Muscle of leg (tissue), 11 donors: ENCODE data around the gene FAM227B. TPM values are rescaled to one million over a fixed set of nuclear protein-coding genes. Genes with fewer than 3 reads are reported as not detected.

ENCODE experiments used
- DNase-seq: peaks from one replicate; pipeline ENCODE4 v3.0.0; 2013
- H3K27ac ChIP-seq: one replicate; pipeline ENCODE4 v1.5.1; 2013; ENCODE audit warnings: mild to moderate bottlenecking, low read length, control low read depth
- H3K27me3 ChIP-seq: one replicate; pipeline ENCODE4 v1.6.1; 2013; ENCODE audit warnings: low read length; ENCODE audit not compliant: control insufficient read depth, insufficient read depth
- H3K36me3 ChIP-seq: one replicate; pipeline ENCODE4 v1.6.1; 2013; ENCODE audit warnings: low read length; ENCODE audit not compliant: control insufficient read depth, insufficient read depth
- H3K4me1 ChIP-seq: one replicate; pipeline ENCODE4 v1.6.1; 2013; ENCODE audit warnings: low read length; ENCODE audit not compliant: control insufficient read depth, insufficient read depth
- H3K4me3 ChIP-seq: one replicate; pipeline ENCODE4 v1.5.1; 2013; ENCODE audit warnings: low read length, control low read depth
- H3K9me3 ChIP-seq: replicated peaks from 2 replicates; pipeline ENCODE4 v1.6.1; 2013; ENCODE audit warnings: low read depth, low read length; ENCODE audit not compliant: control insufficient read depth
- whole genome bisulfite sequencing: methylation state at CpG from one replicate; pipeline ENCODE4 v1.1.5; 2013; ENCODE audit warnings: missing lambda C conversion rate; ENCODE audit not compliant: insufficient coverage; 5-methylcytosine and 5-hydroxymethylcytosine counted together
- polyA plus RNA-seq, 8 donors: library from polyadenylated mRNA; unstranded; fragments of 120-200 nt; gene quantifications; one replicate each; pipeline versions ENCODE4 v1.2.1 to v1.2.3, GENCODE V29; 2013; ENCODE audit warnings: inconsistent platforms in 1 of 8, low replicate concordance in 1 of 8; ENCODE audit not compliant: insufficient read length in 8 of 8, insufficient read depth in 1 of 8
- total RNA-seq: library from RNA; stranded (reverse); fragments of 120-200 nt; gene quantifications from one replicate; pipeline ENCODE4 v1.2.4, GENCODE V29; 2013

The FAM227B gene
- total and polyA plus RNA-seq, 9 donors: 5.9 to 8.4 (median 7.2) TPM

DNA sequence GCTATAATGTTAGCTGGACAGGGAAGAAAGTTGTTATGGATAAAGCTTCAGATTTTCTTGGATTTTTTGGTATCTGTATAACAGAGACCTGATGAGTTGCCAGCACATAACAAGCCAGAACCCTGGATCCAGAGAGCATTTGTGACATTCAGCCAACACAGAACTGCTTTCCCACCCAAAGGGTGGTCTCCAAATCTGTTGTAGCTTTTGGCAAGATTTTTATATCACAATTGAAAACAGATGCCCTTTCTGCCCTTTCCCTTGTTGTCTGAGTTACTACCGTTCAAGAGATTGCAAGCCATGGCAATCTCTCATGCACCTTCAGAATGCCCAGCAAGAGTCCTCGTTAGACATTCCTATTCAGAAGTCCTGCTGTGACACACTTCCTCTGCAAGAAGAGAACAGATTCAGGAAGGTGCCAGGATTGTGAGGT is 305.2 kb downstream of the FAM227B start:
- H3K4me1 ChIP-seq: peaks cover 16% of the 10 kb centered on the region
- H3K36me3 ChIP-seq: peaks cover 7% of the 10 kb centered on the region
- WGBS: no CpG with 5 or more reads among the region's 2 CpGs
- no peak overlapping the region for H3K4me3 ChIP-seq
- peak; percentile 82 for DNase-seq
- no peaks in the 10 kb centered on the region for H3K27me3 ChIP-seq
- H3K27ac ChIP-seq: peak overlapping the region; percentile 14
- no peaks in the 10 kb centered on the region for H3K9me3 ChIP-seq

DNA sequence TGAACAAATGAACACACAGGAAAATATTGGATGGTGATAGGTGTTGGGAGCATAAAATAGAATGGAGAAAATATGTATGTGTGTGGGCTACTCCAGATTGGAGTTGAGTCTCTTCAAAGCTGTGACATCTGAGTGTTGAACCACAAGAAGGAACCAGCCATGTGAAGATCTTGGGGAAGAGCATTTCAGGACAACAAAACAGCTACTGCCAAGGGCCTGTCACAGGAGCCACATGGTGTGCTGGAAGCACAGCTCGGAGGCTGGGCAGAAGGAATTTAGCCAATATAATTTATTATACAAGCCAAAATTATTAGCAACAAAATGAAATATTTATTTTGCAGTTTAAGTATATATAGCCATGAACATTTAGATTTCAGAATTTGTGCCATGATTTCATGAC is 305.9 kb downstream of the FAM227B start:
- H3K9me3 ChIP-seq: no peaks in the 10 kb centered on the region
- H3K4me3 ChIP-seq: no peak overlapping the region
- H3K4me1 ChIP-seq: peaks cover 16% of the 10 kb centered on the region
- peaks cover 2% of the 10 kb centered on the region for H3K36me3 ChIP-seq
- H3K27me3 ChIP-seq: no peaks in the 10 kb centered on the region
- no peak overlapping the region for H3K27ac ChIP-seq
- DNase-seq: peak; percentile 55
- WGBS: no CpG with 5 or more reads among the region's 1 CpG

DNA sequence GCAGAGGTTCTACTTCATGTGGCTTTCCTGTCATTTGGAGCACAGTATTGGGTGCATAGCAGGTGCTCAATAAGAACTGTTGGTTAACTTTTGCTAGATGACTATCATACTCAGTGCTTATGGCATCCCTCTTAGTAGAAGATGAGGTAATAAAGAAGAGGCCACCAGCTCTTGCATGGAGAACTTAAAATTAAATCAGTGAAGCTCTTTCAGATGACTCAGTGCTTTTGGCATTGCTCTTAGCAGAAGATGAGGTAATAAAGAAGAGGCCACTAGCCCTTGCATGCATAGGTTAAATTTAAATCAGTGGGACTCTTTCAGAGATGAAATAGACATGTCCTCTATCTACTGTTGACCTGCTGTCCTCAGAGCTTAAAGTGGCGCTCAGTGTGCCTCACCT is 307.0 kb downstream of the FAM227B start:
- Histone ChIP-seq H3K4me3 (no peak overlapping the region), H3K36me3 (no peaks in the 10 kb centered on the region), H3K9me3 (no peaks in the 10 kb centered on the region), H3K4me1 (peaks cover 18% of the 10 kb centered on the region), H3K27me3 (no peaks in the 10 kb centered on the region), H3K27ac (no peak overlapping the region)
- WGBS: no CpG with 5 or more reads among the region's 1 CpG
- peak; percentile 57 for DNase-seq

DNA sequence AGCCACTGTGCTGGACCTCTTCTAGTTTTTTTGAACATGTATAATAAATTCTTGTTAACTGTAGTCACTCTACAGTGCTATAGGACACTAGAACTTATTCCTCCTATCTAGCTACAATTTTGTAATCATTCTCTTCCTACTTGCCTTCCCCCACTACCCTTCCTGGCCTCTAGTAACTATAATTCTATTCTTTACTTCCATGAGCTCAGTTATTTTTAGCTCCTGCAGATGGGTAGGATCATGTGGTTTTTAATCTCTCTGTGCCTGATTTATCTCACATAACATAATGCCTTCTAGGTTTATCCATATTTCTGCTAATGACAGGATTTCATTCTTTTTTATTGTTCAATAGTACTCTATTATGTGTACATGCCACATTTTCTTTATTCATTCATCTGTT is 310.7 kb downstream of the FAM227B start:
- H3K27ac ChIP-seq: no peak overlapping the region

DNA sequence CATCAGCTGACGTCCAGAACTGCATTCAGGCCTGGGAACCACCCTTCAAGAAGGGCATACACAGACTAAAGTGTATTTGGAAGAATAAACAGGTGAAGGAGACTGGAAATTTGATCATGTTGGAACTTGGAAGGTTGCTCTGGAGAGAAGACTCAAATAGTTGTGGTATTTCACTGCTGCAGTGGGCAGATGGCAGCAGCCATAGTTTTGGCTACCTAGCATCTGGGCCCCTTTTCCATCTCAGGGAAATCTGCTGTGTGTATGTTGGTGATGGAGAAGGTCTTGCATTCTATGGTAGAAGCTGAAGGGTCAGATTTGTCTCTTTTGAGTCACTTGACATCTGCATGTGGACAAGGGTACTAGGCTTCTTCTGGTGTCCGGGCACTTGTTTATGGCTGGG is 311.9 kb downstream of the FAM227B start:
- Histone ChIP-seq H3K4me3 (no peak overlapping the region), H3K36me3 (peaks cover 3% of the 10 kb centered on the region), H3K27me3 (no peaks in the 10 kb centered on the region), H3K27ac (no peak overlapping the region), H3K4me1 (peaks cover 9% of the 10 kb centered on the region), H3K9me3 (no peaks in the 10 kb centered on the region)
- no peak for DNase-seq
- 100% methylated on average over 1 of the region's 2 CpGs for WGBS

More for the DNA sequence above, 310.7 kb downstream of the FAM227B start:
- no peaks in the 10 kb centered on the region for H3K36me3 ChIP-seq
- H3K4me1 ChIP-seq: peaks cover 16% of the 10 kb centered on the region
- H3K27me3 ChIP-seq: no peaks in the 10 kb centered on the region
- no peak overlapping the region for H3K4me3 ChIP-seq
- DNase-seq: no peak
- H3K9me3 ChIP-seq: no peaks in the 10 kb centered on the region

DNA sequence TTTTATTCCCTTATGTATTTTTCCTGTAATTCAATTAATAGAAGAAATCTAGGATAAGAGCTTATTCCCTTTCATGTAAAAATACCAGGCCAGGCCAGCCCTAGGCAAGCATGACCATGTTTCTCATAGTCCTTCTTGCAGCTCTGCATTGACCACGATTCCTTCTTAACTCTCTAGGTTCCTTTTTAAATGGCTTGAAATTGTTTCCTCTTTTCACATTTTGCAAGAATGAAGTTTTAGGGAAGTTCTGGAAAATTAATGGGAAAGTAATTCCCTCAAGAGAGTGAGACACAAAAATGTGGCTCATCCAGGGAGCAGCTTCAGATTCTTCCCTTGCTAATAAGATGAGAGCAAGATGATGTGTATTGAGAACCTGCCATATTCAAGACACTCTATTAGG is 314.1 kb downstream of the FAM227B start:
- peaks cover 5% of the 10 kb centered on the region for H3K4me1 ChIP-seq
- peaks cover 3% of the 10 kb centered on the region for H3K36me3 ChIP-seq
- no peak for DNase-seq
- H3K4me3 ChIP-seq: no peak overlapping the region
- no peak overlapping the region for H3K27ac ChIP-seq
- H3K27me3 ChIP-seq: no peaks in the 10 kb centered on the region
- WGBS: no CpG with 5 or more reads among the region's 1 CpG
- H3K9me3 ChIP-seq: no peaks in the 10 kb centered on the region

DNA sequence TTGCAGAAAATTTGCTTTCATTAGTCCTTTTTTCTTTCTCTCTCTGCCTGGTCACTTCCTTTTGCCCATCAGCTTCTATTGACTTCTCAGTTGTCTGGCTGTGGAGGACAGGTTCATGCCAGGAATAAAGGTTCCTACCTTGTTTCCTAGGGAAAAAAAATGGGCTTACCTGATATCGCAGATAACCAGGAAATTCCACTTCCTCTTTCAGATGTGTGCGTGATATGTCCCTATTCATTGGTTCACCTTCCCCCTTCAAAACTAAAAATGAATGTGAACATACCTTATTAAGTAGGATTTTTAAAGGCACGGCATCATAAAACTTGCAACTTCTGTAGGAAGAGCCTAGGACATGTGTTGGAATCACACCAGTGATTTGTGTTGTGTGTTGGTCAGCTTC is 317.6 kb downstream of the FAM227B start:
- no CpG with 5 or more reads among the region's 3 CpGs for WGBS
- Histone ChIP-seq H3K9me3 (no peaks in the 10 kb centered on the region), H3K27ac (no peak overlapping the region), H3K27me3 (no peaks in the 10 kb centered on the region), H3K36me3 (peaks cover 4% of the 10 kb centered on the region), H3K4me3 (no peak overlapping the region), H3K4me1 (no peaks in the 10 kb centered on the region)
- no peak for DNase-seq

DNA sequence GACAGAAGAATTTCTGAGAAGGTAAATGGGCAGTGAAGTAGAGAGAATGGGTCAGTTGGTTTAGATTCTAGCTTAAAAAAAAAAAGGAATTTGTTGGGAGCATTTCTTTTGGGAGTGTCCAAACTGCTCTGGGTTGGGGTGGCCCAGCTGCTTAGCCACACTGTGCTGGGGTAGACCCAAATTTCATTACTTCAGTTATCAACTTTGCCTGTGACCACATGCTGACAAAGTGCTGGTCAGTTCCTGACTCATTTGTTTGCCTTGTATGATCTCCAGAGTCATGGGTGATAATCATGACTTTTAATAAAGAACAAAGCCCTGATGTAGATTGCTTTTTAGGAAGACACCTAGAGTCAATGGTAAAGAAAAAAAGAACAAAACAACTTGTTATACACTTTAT is 319.1 kb downstream of the FAM227B start:
- no peak overlapping the region for H3K27ac ChIP-seq
- no peak overlapping the region for H3K4me3 ChIP-seq
- H3K27me3 ChIP-seq: no peaks in the 10 kb centered on the region

DNA sequence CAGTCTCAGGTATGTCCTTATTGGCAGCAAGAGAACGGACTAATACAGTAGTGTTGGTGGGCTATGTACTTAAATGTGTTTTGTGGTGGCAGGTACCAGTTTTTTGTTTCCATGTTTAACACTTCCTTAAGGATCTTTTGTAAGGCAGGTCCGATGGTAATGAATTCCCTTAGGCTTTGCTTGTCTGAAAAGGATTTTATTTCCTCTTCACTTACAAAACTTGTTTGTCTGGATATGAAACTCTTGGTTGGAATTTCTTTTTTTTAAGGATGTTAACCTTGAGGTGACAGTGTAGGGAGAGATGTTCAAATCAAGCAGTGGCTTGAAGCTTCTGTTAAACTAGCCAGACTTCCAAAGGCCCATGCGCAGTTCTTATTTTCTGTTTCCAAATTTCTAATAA is 319.8 kb downstream of the FAM227B start:
- Histone ChIP-seq H3K4me1 (no peaks in the 10 kb centered on the region), H3K27ac (no peak overlapping the region), H3K9me3 (no peaks in the 10 kb centered on the region), H3K27me3 (no peaks in the 10 kb centered on the region), H3K36me3 (peaks cover 4% of the 10 kb centered on the region), H3K4me3 (no peak overlapping the region)
- WGBS: no CpG with 5 or more reads among the region's 3 CpGs
- no peak for DNase-seq

More for the DNA sequence above, 319.1 kb downstream of the FAM227B start:
- DNase-seq: no peak
- no peaks in the 10 kb centered on the region for H3K9me3 ChIP-seq
- no peaks in the 10 kb centered on the region for H3K4me1 ChIP-seq
- H3K36me3 ChIP-seq: peaks cover 4% of the 10 kb centered on the region

DNA sequence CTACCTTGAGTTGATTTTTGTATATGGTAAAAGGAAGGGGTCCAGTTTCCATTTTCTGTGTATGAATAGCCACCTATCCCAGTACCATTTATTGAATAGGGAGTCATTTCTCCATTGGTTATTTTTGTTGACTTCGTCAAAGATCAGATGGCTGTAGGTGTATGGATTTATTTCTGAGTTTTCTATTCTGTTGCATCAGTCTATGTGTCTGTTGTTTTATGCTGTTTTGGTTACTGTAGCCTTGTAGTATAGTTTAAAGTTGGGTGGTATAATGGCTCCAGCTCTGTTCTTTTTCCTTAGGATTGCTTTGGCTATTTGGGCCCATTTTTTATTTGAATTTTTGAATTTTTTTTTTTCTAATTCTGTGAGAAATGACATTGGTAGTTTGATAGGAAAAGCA is 323.0 kb downstream of the FAM227B start:
- Histone ChIP-seq H3K27ac (no peak overlapping the region), H3K4me3 (no peak overlapping the region), H3K4me1 (no peaks in the 10 kb centered on the region), H3K27me3 (no peaks in the 10 kb centered on the region), H3K9me3 (no peaks in the 10 kb centered on the region), H3K36me3 (peaks cover 4% of the 10 kb centered on the region)
- WGBS: no CpG with 5 or more reads among the region's 1 CpG
- no peak for DNase-seq

DNA sequence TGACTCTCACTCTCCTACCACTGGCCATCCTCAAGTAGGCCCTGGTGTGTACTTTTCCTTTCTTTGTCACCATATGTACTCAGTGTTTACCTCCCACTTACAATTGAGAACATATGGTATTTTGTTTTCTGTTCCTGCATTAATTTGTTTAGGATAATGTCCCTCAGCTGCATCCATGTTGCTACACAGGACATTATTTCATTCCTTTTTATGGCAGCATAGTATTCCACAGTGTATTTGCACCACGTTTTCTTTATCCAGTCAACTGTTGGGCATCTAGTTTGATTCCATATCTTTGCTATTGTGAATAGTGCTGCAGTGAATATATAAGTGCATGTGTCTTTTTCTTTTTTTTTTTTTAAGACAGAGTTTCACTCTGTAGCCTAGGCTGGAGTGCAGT is 324.4 kb downstream of the FAM227B start:
- H3K27ac ChIP-seq: no peak overlapping the region
- no peak for DNase-seq
- WGBS: no CpG with 5 or more reads among the region's 1 CpG
- H3K4me3 ChIP-seq: no peak overlapping the region
- no peaks in the 10 kb centered on the region for H3K27me3 ChIP-seq
- H3K4me1 ChIP-seq: no peaks in the 10 kb centered on the region
- no peaks in the 10 kb centered on the region for H3K9me3 ChIP-seq
- H3K36me3 ChIP-seq: peaks cover 7% of the 10 kb centered on the region
